Muscle layer of duodenum (tissue), 2 donors: ENCODE results near the gene KRT15.

Experiments
- H3K27ac ChIP-seq: one replicate; pipeline ENCODE4 v1.7.0; 2013; ENCODE audit warnings: mild to moderate bottlenecking, low read length
- H3K27me3 ChIP-seq: one replicate; pipeline ENCODE4 v1.7.0; 2013; ENCODE audit warnings: low read depth, mild to moderate bottlenecking, control low read depth, low read length
- H3K36me3 ChIP-seq, 2 donors: one replicate each; pipeline ENCODE4 v1.7.0; 2013; ENCODE audit warnings: low read length in 2 of 2, control low read depth in 1 of 2, mild to moderate bottlenecking in 1 of 2; ENCODE audit not compliant: insufficient read depth in 2 of 2, control insufficient read depth in 1 of 2
- H3K4me1 ChIP-seq, 2 donors: one replicate each; pipeline ENCODE4 v1.7.0; 2013; ENCODE audit warnings: low read length in 2 of 2, mild to moderate bottlenecking in 2 of 2, control low read depth in 1 of 2, moderate library complexity in 1 of 2; ENCODE audit not compliant: insufficient read depth in 2 of 2, control insufficient read depth in 1 of 2
- H3K4me3 ChIP-seq, 2 donors: one replicate each; pipeline ENCODE4 v1.7.0; 2013; ENCODE audit warnings: low read length in 2 of 2, low read depth in 1 of 2, mild to moderate bottlenecking in 1 of 2
- H3K9me3 ChIP-seq, 2 donors: one replicate each; pipeline ENCODE4 v1.7.0; 2013; ENCODE audit warnings: low read length in 2 of 2, control low read depth in 1 of 2, mild to moderate bottlenecking in 1 of 2; ENCODE audit not compliant: control insufficient read depth in 1 of 2
- donor health status: healthy.

KRT15 gene

DNA sequence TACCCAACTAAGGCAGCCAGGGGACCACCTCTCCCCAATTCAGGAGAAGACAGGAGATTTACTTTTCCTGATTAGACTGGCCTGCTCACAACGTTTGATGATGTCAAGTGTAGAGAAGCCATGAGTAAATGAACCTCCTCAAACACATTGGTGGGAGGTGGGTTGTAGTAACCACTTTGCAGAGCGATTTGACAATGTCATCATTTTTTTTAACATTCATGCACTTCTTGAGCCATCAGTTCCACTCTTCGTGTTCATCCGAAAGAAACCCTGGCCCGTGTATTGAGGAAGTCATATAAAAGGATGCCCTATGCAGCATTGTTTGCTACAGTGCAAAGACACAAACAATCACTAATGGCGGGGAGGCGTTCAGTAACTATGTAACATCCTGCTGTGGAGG, 14.9 kb upstream of the KRT15 start:
- no peaks in the 10 kb centered on the region for H3K36me3 ChIP-seq
- H3K4me3 ChIP-seq = no peak overlapping the region
- no peaks in the 10 kb centered on the region for H3K9me3 ChIP-seq
- H3K27me3 ChIP-seq = peaks cover 12% of the 10 kb centered on the region
- no peaks in the 10 kb centered on the region for H3K4me1 ChIP-seq
- H3K27ac ChIP-seq = no peak overlapping the region

- Histone ChIP-seq H3K9me3 (no peaks in the 10 kb centered on the region), H3K4me1 (peaks cover 0 to 4% of the 10 kb centered on the region in 2 donors), H3K36me3 (no peaks in the 10 kb centered on the region), H3K27me3 (peaks cover 16% of the 10 kb centered on the region), H3K4me3 (no peak overlapping the region), H3K27ac (no peak overlapping the region)
Measured at GRCh38 chr17:41532947-41533570, 14.4 kb upstream of the KRT15 start.

DNA sequence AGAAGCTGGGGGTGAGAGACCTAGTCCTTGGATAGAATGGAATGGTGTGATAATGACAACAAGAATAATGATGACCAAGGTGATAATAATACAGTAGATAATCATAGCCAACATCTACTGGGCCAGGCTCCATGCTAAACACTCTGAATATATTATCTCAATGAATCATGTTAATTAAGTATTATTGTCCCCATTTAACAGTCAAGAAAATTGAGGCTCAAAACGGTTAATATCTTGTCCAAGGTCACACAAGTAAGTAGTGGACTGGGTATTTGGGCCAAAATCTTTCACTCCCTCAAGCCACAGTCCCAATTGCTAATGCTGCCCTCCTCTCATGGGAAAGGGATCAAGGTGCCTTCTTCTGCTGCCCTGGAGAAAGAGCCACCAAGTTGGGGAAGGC, 13.3 kb upstream of the KRT15 start:
- H3K27me3 ChIP-seq = peaks cover 24% of the 10 kb centered on the region
- H3K4me3 ChIP-seq = no peak overlapping the region
- peaks cover 0 to 11% of the 10 kb centered on the region in 2 donors for H3K4me1 ChIP-seq
- no peaks in the 10 kb centered on the region for H3K36me3 ChIP-seq
- no peaks in the 10 kb centered on the region for H3K9me3 ChIP-seq
- no peak overlapping the region for H3K27ac ChIP-seq

GRCh38 chr17:41530062-41531048, 11.7 kb upstream of the KRT15 start:
- no peaks in the 10 kb centered on the region for H3K36me3 ChIP-seq
- H3K4me1 ChIP-seq = peaks cover 0 to 11% of the 10 kb centered on the region in 2 donors
- H3K4me3 ChIP-seq = no peak overlapping the region
- no peaks in the 10 kb centered on the region for H3K9me3 ChIP-seq
- peak overlapping the region; percentile 37 for H3K27ac ChIP-seq
- H3K27me3 ChIP-seq = peaks cover 26% of the 10 kb centered on the region

DNA sequence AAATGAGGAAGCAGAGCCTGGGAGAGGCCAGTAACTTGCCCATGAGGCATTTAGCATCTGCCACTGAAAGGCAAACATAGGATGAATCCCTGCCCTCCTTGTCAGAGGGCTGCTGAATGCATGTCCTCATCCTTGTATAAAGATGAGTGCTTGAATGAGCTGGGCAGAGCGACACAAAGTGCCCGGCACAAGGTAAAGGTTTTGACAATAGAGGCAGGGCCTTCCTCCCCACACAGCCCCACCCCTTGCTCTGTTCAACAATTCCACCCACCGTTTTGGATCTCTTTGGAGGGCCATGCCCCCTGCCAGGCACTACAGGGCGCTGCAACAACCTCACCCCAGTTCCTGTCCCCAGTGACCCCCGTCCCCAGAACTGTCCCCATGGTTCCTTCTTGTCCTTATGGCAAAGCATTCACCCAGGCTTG, 10.8 kb upstream of the KRT15 start:
- H3K4me1 ChIP-seq = peaks cover 0 to 11% of the 10 kb centered on the region in 2 donors
- H3K9me3 ChIP-seq = no peaks in the 10 kb centered on the region
- H3K4me3 ChIP-seq = no peak overlapping the region
- H3K36me3 ChIP-seq = no peaks in the 10 kb centered on the region
- peak overlapping the region; percentile 37 for H3K27ac ChIP-seq
- H3K27me3 ChIP-seq = peaks cover 24% of the 10 kb centered on the region

GRCh38 chr17:41528959-41529353, 10.3 kb upstream of the KRT15 start:
- peak overlapping the region; percentile 37 for H3K27ac ChIP-seq
- H3K27me3 ChIP-seq = peaks cover 24% of the 10 kb centered on the region
- H3K4me1 ChIP-seq = peaks cover 0 to 11% of the 10 kb centered on the region in 2 donors
- no peaks in the 10 kb centered on the region for H3K9me3 ChIP-seq
- no peaks in the 10 kb centered on the region for H3K36me3 ChIP-seq
- no peak overlapping the region for H3K4me3 ChIP-seq

DNA sequence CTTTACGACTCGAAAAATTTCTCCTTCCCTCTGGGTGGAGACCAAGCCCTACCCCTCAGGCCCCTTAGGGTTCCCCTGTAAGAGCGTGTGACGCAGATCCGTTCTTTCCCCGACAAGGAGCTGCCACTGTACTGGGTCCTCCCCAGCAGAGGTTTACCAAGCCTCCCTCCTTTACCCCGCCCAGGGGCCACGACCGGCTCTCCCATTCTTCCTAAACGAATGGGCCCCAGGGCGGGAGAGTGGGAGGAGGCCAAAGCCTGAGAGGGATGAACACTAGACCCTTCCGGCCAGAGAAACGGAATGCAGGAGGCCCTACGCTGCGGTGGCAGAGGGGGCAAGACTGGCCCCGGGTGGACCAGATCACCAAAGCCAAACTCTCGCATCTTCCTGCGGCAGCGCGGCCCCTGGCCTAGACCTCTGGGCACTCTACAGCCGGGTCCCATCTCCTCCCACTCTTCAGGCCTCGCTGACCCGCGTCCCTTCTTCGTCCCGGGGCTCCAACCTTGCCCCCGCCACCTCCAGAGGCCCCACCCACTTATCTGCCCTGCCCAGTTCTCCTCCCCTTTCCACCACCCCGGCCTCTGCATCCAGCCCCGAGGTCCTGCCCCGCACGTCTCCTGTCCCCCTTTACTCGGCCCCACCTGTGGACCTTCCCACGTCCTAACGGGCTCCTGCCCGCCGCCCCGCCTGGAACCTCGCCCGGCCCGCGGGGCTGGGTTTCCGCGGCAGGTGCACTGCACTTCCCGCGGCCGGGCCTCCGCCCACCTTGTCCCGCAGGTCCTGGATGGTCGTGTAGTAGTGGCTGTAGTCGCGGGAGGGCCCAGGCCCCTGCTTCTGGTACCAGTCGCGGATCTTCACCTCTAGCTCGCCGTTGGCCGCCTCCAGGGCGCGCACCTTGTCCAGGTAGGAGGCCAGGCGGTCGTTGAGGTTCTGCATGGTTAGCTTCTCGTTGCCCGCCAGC, 8.7 kb upstream of the KRT15 start:
- H3K9me3 ChIP-seq = no peaks in the 10 kb centered on the region
- H3K4me3 ChIP-seq = peak overlapping the region; percentile 46 to 51
- H3K4me1 ChIP-seq = peaks cover 6 to 11% of the 10 kb centered on the region in 2 donors
- H3K27ac ChIP-seq = peak overlapping the region; percentile 69
- H3K36me3 ChIP-seq = no peaks in the 10 kb centered on the region
- peaks cover 24% of the 10 kb centered on the region for H3K27me3 ChIP-seq

DNA sequence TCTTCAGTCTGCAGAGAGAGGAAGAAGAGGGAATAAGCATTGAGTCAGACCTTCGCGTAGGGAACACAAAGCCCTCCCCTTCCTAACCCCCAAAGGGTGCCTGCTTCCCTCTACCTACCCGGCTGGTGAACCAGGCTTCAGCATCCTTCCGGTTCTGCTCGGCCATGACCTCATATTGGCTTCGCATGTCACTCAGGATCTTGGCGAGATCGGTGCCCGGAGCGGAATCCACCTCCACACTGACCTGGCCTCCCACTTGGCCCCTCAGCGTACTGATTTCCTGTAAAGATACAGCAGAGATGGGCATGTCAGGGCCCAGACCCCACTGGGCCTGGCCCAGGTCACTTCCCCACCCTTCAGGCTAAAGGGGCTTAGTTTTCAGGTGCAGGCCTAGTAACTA, 5.6 kb upstream of the KRT15 start:
- Histone ChIP-seq H3K27me3 (peaks cover 19% of the 10 kb centered on the region), H3K4me3 (no peak overlapping the region)

DNA sequence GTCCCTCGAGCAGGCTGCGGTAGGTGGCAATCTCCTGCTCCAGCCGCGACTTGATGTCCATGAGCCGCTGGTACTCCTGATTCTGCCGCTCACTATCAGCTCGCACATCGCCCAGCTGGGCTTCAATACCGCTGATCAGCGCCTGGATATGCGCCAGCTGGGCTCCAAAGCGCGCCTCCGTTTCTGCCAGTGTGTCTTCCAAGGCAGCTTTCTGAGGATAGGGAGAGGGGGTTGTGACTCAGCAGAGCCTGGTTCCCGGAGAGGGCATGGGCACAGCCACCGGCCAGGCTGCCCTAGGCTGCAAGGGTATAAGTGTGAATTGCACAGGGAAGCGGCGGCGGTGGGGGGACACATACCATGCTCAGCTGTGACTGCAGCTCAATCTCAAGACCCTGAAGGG, 5.1 kb upstream of the KRT15 start:
- H3K27ac ChIP-seq = no peak overlapping the region
- peaks cover 6 to 11% of the 10 kb centered on the region in 2 donors for H3K4me1 ChIP-seq
- H3K4me3 ChIP-seq = no peak overlapping the region
- peaks cover 16% of the 10 kb centered on the region for H3K27me3 ChIP-seq
- no peaks in the 10 kb centered on the region for H3K9me3 ChIP-seq
- no peaks in the 10 kb centered on the region for H3K36me3 ChIP-seq

More for the DNA sequence above, 5.6 kb upstream of the KRT15 start:
- H3K36me3 ChIP-seq = no peaks in the 10 kb centered on the region
- peaks cover 6 to 11% of the 10 kb centered on the region in 2 donors for H3K4me1 ChIP-seq
- H3K9me3 ChIP-seq = no peaks in the 10 kb centered on the region
- no peak overlapping the region for H3K27ac ChIP-seq

DNA sequence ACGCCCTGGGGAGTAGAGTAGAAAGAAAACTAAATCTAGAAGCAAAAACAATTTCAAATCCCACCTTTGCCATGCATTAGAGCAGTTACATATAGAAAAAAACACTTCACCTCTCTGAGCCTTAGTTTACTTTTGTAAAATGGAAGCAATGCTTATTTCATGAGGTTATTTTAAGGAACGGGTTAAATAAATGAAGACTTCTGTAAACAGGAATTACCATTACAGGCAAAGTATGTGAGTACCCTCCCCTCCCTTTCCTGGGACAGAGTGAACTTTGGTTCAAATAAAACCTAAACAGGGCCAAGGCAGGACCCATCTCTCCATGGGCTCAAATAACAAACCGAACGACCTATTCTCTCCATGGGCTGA, 4.5 kb upstream of the KRT15 start:
- H3K4me1 ChIP-seq = peaks cover 6 to 8% of the 10 kb centered on the region in 2 donors
- H3K27ac ChIP-seq = no peak overlapping the region
- peaks cover 12% of the 10 kb centered on the region for H3K27me3 ChIP-seq
- no peaks in the 10 kb centered on the region for H3K36me3 ChIP-seq
- no peak overlapping the region for H3K4me3 ChIP-seq
- H3K9me3 ChIP-seq = no peaks in the 10 kb centered on the region
